ENCODE results near the gene HSD17B14.

The HSD17B14 gene

DNA sequence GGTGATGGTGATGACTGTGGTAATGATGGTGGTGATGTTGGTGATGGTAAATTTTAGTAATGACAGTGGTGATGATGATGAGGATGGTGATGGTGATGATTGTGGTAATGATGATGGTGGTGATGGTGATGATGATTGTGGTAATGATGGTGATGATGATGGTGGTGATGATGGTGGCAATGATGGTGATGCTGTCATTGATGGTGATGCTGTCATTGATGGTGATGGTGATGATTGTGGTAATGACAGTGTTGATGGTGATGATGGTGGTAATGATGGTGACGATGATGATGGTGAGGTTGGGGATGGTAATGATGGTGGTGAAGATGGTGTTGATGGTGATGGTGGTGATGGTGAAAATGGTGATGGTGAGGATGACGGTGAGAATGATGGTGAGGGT is 13.8 kb downstream of the HSD17B14 start:
- DNase-seq, result no peak

DNA sequence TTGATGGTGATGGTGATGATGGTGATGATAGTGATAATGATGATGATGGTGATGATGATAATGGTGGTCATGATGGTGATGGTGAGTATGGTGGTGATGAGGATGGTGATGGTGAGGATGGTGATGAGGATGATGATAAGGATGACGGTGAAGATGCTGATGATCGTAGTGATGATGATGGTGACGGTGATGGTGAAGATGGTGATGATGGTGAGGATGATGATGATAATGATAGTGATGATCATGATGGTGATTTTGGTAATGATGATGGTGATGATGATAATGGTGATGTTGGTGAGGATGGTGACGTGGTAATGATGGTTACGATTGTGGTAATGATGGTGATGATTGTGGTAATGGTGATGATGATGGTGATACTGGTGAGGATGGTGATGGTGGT is 14.7 kb downstream of the HSD17B14 start:
- no peak for DNase-seq

DNA sequence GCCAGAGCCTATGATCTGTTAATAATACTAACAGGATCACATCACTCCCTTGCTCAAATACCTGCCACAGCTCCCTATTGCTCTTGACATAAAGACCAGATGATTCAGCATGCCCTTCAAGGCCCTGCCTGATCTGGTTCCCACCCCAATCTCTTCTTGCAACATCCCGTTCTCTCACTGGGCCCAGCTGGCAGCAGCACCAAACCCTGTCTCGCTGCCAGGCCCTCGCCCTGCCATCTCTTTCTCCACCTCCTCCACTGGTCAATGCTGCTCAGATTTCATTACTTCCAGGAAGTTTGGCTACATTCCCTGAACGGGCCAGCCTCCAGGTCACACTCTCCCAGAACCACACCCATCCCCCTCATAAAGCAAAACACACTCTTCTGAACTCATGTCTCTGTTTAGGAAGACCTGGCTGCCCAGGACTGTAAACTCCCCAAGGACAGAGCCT is 16.9 kb downstream of the HSD17B14 start:
- no peak for DNase-seq

DNA sequence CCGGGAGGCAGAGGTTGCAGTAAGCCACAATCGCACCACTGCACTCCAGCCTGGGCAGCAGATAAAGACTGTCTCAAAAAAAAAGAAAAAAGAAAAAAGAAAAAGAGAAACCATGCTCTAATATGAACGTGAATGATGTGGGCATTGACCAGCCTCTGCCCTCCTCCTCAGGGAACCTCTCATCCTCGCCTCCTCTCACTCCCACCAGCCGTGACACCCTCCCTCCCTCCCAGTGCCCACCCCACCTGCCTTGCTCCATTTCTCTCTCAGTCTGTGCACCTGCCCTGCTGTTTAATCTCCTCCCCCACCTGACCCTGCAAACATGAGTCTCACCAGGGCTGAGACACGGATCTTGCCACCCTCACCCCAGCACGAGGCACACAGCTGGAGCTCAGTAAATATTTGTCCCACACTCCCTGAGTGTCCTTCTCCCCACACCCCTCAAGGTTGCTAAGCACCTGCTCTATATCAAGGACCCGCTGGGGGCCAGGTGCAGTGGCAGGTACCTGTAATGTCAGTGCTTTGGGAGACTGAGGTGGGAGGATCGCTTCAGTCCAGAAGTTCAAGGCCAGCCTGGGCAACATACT is 18.0 kb downstream of the HSD17B14 start:
- no peak for DNase-seq

DNA sequence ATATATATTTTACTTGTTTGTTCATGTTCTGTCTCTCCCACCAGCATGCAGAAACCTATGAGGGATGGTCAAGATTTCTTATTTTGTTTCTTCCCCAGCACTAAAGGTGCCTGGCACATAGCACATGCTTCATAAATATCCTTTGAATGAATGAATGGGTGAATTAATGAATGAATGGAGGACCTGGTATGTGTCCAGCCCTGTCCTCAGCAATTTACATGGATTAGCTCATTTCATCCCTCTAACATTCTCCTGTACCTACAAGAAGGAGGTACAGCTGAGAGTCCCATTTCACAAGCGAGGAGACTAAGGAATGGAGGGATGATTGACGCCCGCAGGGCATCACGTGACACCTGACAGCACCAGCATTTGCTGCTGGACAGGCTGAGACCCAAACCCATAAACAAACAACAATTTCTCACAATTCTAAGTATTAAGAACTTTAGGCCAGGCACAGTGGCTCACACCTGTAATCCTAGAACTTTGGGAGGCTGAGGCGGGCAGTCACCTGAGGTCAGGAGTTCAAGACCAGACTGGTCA is 18.6 kb downstream of the HSD17B14 start:
- DNase-seq, result no peak

DNA sequence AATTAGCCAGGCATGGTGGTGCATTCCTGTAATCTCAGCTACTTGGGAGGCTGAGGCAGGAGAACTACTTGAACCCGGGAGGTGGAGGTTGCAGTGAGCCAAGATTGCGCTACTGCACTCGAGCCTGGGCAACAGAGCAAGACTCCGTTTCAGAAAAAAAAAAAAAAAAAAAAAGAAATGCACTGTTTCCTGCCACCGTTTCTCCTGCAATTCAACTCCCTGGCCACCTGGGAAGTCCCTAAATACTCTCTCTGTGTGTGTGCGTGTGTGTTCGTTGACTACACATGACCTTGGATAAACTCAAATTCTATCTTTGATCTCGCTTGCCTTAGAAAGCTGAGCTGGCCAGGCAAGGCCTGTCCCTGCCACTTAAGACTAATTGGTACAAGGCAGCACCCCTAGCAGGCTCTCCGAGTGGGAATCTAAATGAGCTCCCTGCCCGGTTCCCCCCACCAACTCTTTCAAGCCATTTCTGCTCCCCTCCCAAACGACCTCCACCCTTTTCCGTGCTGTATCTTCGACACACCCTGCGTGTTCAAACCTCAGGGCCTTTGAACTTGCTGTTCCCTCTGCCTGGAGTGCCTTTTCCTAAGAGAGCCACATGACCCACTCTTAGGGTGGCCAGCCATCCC is 20.3 kb downstream of the HSD17B14 start:
- DNase-seq, result no peak

DNA sequence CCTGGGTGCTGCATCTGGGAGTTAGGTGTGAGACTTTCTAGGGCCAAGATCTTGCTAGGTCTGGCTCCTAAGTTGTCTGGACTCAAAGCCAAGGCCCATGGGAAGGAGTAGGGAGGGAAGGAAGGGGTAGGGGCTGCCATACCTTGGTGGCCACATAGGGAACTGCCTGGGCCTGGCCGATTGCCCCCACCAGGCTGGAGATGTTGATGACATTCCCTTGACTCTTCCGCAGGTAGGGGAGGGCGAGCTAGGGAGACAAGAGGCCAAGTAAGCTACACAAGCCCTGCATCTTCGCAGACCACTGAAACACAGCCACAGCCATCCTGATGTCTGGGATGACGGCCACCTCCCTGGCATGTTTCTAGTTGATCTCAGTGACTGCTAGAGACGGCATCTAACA is 21.4 kb downstream of the HSD17B14 start:
- no peak for DNase-seq

DNA sequence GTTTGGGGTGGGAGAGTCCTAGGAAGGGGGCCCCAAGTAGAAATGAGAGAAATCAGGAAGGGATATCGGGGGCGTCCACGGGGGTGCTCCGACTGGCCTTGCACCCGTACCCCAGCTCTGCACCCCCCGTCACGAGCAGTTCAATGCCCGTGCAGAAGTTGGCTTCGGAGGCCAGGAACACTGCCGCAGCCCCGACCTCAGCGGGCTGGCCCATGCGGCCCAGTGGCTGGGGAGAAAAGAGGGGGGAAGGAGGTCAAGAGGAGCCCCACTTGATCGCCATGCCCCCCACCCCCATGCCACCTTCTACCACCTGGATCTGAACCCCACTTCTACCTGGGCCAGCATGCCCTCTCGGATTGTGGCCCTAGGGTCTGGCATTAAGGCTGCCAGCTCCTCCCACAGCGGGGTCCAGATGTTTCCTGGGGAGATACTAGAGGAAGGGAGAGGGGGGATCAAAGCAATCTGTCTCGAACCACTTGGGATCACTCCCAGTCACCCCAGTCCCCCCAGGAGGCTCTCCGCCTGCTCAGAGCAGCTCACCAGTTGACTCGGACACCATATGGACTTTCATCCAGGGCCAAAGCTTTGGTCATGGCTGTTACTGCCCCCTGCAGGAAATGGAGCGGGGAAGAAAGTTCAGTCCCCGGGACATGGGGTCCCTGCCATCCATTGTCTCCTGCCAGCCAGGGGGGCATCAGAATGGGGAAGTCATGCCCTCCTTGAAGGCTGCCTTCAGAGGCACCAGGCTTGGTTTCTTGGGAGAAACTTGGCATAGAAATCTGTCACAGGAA is 23.0 kb downstream of the HSD17B14 start:
- no peak for DNase-seq

DNA sequence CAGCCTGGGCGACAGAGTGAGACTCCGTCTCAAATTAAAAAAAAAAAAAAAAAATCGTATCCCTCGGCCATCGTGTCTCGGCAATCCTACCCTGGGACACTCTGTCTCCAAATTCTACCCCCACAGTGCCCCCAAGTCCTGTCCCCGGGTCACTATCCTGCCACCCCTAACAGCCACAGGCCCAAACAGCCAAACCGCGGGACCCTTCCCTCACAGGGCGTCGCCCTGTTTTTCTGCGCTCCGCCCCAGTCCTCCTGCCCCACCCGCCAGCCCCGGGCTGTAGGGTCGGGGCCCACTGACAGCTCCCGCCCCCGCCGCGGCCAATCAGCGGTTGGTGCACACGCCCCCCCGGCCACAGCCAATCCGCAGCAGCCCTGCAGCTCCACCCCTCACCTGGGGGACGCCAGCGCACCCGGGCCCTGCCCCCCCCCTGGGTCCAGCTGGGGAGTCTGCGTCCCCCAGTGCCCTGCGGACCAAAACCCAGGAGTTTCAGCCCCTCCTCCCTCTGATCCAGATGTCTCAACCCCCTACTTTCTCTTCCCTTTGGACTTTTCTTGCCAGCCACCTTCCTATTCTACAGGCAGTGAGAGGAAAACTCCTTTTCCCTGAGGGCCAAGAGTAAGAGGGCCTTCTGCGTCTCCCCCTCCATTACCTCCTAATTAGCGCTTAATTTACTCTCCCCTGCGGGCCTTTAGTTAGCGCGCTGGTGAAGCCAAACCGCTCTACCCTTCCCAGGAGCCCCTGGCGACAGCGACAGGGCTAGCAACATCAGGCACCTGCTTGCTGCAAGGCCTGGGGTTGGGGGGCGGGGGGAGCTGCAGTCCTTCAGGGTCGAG is 24.0 kb downstream of the HSD17B14 start:
- peak; percentile 72 for DNase-seq

DNA sequence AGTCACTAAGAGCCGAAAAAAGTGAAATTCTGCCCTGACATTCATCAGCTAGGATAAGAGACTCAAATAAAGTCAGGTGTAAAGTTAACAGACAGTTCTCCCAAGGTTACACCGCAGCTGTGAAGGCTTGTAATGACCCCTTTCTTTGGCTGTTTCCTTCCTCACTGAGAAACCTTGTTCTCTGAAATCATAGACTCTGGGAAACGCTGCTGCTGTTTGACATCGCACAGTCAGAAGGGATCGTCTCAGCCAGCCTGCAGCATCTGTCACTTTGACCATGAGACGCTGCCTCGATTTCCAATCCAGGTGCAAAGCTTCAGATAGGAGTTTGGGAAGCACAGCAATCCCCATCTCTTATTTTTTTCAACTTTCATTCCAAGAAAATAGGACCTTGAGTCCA is 26.1 kb downstream of the HSD17B14 start:
- DNase-seq, result no peak

DNA sequence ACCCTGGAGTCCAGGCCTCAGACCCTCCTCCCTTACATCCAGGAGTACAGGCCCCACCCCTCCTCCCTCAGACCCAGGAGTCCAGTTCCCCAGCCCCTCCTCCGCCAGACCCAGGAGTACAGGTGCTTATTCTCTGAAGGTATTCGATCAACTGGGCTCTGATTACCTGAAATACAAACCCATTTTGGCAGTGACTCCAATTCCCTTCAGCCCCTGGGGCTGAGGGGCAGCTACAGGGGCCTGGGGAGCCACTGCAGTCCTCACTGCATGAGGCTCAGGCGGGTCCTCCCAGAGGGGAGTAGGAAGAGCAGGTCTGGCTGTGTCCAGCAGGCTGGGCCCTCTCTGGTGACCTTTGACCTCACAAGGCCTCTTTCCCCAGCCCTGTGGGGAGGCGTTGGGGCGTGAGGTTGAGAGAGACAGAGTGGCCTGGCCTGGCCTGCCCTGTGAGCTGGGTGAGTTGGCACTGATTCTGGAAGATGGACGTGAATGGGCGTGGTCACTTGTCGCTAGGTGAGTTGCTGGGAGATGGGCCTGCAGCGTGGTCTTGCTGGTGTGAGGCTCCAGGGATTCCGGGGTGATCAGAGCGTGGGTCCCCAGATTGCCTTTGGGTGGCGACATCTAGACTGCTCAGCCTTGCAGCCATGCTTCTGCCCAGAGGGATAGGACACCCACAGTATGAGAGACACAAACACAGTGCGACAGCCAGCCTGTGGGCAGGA is 28.5 kb downstream of the HSD17B14 start:
- DNase-seq, result no peak

DNA sequence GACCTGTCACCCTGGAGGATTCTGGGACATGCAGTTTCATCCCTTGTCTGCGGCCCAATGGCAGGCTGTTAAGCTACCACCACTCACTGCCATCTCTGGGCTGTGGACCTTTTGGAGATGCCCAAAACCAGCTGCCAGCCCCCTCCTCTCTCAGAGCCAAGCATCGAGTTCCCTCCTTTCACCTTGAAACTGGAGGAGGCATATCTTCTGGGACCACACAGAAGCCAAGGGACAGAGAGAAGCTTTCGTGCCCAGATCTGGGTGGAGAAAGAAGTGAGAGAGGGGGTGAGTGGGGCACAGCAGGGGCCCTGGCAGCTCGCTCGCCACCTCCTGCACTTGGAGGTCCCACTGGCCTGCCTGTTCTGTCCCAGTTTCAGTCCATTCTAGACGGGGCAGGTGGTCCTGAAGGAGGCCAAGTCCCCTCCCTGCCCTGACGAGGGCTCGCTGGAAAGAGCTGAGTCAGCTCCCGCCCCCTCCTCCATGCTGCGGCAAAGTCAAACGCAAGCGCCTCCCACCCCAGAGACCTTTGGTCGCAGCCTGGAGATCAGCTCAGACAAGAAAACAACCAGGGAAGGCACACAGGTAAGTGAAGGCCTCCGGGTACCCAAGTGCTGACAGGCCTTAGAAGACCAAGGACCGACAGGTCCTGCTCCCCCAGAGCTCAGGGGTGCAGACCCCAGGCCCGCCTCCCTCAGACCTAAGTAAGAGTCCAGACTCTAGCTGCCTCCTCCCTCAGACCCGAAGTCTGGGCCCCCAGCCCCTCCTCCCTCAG is 29.3 kb downstream of the HSD17B14 start:
- peak; percentile 21 for DNase-seq

DNA sequence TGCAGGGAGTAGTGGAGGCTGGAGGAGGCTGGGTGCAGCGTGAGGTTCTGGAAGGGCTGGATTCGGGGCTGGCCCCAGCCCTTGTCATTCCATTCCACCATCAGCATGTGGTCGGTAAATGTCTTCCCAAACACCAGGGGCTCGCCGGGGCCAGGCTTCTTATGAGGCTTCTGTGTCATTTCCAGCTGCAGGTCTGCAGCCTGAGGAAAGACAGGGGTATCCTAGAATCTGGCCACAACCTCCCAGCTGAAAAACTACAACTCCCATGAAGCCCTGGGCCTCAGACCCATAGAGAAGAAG is 29.8 kb downstream of the HSD17B14 start:
- DNase-seq, result no peak

DNA sequence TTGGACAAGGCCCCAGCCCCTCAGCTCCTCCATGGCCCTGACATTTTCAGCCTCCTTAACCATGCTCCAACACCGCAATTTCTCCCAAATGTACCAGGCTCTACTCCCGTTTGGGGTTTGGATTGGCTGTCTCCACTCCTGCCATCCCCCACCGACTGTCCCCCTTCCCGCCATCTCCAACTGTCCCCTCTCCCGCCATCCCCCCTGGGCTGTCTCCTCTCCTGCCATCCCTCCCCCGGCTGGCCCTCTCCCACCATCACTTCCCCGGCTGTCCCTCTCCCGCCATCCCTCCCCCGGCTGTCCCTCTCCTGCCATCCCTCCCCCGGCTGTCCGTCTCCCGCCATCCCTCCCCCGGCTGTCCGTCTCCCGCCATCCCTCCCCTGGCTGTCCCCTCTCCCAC is 30.8 kb downstream of the HSD17B14 start:
- no peak for DNase-seq

DNA sequence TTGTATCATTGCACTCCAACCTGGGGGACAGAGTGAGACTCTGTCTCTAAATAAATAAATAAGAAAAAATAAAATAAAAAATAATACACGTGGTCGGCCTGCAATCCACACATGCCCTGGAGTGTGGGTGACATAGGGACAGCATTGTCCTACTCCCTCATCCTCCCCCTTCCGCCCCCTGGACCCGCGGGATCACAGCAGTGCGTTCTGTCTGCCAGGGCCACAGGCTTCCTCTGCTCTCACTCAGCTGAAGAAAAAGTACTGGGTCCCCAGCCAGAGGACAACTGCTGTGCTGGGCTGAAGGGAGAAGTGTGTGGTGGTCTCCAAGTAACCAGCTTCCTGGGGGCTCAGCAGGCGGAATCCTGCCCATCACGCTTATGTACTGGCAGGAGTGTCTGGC is 31.8 kb downstream of the HSD17B14 start:
- DNase-seq, result no peak

DNA sequence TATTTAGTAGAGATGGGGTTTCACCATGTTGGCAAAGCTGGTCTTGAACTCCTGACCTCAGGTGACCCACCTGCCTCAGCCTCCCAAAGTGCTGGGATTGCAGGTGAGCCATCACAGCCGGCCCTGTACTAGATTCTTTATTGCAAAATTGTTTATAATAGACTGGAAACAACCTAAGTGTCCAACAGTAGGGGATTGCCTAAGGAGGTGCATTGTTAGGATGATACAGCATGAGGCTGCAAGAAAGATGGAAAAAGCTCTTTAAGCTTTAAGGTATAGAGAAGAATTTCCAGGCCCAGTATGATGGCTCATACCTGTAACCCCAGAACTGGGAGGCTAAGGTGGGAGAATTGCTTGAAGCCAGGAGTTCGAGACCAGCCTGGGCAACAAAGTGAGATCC is 33.7 kb downstream of the HSD17B14 start:
- no peak for DNase-seq

DNA sequence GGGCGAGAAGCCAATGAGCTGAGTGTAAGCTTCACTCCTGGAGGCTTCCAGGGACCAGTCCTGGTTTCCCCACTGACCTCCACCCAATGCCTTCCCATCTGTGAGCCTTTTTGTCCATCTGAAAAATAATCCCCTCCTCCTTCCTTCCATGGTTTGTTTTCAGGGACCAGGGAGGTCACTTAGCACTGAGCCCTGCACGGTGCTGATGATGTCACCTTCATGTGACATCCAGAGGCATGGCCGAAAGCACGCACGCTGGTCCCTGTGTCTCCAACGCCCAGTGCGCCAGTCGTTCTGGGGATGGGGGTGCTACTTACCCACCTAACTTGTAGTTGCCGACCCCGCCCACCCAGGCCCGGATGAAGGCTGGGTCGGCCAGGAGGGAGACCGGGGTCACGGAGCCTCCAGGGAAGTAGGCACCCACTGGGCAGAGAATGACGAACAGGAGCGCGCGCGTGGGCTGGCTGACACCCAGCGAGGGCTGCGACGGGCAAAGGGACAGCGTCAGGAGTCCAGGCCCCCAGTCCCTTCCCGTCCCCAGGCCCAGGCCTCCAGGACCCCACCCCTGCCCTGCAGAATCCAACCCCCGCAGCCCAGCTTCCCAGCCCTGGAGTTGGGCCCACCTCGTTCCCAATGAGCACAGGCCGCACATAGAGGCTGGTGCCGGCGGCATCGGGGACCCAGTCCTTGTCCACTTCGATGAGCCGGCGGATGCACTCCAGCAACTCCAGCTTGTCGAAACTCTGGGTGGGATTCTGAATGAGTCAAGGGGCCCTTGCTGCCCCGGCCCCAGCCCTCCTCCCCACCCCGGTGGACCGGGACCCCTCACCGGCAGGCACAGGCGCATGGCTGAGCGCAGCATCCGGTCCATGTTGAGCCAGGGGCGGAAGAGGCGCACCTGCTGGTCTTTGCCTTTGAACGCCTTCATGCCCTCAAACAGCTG is 36.7 kb downstream of the HSD17B14 start:
- DNase-seq, result no peak

DNA sequence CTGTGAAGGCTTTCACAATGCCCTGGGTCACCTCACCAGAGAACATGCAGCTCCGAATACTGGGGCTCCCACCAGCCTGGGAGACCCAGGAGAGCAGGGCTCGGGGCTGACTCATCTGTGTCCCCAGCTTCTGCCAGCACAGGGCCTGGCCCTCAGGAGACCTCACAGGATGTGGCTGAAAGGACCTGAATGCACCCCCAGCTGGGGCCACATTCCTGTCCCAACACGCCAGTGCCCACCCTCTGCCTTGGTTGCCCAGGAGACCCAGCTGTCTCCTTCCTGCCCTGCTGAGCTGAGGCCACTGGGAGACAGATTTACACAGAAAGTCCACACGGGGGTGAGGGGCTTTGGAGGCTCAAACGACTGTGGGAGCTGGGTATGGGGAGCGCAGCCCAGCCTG is 37.4 kb downstream of the HSD17B14 start:
- no peak for DNase-seq

DNA sequence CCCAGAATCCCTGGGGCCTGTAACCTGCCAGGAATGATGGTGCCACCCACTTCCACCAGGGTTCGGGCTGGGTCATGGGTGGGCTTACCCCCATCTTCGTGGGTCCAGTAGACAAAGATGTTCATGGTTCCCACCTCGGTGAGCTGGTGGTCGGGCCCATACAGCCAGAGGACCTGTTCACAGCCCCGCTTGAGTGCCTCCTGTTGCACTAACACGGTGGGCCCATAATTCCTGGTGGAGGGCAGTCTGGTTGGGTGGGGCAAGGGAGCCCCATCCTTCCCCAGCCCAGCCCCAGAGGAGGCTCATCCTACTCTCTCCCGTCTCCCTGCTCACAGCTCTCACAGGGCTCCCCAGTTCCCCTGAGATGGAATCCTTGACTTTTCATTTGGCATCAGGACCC is 39.2 kb downstream of the HSD17B14 start:
- DNase-seq, result no peak

DNA sequence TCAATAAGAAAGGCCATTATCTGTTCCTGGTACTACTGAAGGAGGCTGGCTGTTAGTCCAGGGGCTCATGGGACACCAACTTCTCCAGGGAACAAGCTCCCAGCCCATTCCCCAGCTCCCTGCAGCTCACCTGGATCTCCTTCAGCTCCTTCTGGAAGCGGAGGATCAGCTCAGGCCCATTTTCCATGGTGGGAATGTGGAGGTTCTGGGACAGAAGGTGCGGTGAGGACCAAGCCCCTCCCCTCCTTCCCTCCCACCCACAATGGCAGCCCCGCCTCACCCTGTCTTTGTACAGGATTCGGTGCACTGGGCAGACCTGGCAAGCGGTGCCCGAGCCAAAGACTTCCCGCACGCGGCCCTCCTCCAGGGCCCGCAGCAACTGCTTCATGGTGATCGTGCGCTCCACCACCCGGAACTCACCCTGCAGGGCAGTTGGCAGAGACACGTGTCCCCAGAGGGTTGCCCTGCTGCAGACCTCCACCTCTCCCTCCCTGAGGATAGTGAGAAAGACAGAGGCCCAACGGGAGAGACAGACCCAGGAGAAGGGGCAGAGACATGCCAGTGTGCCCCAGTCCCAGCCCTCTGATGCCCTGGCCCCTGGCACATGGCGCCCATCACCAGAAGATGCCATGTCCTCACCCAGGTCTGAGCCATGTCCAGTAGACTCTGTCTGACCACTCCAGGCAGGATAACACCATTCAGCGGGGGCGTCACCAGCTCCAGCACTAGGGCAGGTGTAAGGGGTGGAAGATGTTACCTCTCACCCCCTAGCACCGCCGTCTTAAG is 39.8 kb downstream of the HSD17B14 start:
- no peak for DNase-seq
